Renal pelvis (tissue), 4 donors: ENCODE data around the gene SLC37A1. TPM values are rescaled to one million over a fixed set of nuclear protein-coding genes. Genes with fewer than 3 reads are reported as not detected.

Source experiments
- DNase-seq: peaks from one replicate; pipeline ENCODE4 v3.0.0-alpha.2; 2013
- polyA plus RNA-seq, 3 donors: library from polyadenylated mRNA; unstranded; fragments of 120-200 nt; gene quantifications; one replicate each; pipeline ENCODE4 v1.2.1, GENCODE V29; 2013; ENCODE audit not compliant: insufficient read length in 3 of 3

Gene SLC37A1
- polyA plus RNA-seq, 3 donors, result 7.7 to 11.6 (median 7.9) TPM

DNA sequence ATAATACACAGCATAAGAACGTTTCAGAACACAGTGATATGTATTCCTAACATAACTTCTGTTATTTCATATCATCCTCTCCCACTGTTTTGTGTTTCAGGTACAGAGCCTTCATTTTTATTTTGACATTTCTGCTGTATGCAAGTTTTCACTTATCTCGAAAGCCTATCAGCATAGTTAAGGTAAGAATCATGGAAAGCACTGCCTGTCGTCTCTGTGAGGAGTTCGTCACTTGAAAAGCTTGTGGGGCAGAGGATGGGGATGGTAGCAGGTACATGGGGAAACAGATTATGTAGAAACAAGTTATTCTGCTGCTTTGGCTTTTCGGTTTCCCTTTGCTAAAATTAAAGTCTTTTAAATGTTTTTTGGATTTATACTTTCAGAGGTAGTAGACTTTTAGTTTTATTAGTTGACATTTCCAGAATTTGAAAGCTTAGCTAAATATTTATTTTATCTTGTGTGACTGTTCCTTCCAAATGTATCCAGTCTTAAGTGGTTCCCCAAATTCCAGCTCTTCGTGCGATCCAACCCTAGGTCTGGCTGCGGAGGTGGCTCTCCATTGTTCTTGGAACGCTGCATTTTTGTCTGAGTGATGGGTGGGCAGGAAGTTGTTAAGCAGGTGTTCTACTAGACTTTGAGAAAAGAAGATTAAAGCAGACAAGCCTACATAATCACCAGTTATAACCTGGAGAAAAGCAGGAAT, 12.2 kb downstream of the SLC37A1 start:
- no peak for DNase-seq

DNA sequence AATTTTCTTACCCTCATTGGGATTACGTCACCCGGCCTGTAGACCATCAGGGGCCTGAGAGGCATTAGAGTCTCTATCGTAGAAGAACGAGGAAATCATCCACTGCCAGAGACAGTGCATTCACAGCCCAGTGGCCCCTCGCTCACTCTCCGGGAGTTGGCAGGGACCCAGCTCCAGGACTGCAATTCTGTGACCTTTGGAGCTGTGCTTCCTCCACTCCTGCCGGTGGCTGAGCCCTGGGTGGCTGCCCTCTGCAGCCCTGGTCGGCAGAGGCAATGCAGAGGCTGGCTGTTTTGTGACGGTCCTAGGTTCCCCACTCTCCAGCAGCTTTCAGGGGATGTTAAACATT, 12.7 kb downstream of the SLC37A1 start:
- DNase-seq, result no peak

DNA sequence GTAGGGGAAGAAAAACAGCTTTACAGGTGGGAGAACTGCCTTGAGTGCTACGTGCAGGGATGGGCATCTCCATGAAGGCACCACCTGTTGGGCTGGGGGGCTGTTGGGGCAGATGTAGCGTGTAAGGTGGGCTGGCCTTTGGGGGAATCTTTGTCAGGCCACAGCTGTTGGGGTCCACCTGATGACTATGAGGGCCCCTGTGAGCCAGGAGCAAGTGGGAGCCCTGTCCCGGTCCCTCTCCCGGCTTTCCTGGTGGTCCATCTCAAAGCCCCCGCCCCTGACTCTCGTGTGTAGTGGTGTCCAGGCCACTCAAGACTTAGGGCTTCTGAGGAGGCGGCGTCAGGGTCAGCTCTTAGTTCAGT, 13.5 kb downstream of the SLC37A1 start:
- DNase-seq, result no peak

DNA sequence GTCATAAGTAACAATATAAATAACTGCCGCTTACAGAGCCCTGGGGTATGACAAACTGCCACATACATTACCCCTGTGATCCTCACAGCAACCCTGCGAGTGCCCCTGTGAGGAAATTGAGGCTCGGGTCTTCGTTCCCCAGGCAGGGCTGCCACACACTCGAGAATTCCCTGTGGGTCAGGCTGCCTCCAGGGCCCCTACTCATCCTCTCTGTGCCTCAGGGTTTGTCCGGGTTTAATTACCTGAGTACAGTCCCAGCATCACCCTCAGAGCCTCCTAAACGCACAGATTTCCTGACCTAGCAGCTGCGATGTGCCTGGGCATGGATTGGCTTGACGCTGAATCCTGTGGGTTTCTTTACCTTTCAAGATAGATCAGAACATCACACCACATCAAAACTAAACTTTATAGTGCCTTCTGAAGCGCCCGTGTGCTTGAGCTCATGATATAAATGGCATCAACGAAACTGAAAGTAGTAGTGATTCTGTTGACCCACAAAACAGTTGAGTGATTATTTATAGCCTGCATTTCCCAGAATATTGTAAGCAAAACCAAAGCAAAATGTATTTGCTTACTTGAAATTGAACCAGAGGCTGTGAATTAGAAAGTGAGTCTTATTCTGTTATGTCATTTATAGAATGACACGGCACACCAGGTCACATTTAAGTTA, 14.0 kb downstream of the SLC37A1 start:
- DNase-seq, result no peak

DNA sequence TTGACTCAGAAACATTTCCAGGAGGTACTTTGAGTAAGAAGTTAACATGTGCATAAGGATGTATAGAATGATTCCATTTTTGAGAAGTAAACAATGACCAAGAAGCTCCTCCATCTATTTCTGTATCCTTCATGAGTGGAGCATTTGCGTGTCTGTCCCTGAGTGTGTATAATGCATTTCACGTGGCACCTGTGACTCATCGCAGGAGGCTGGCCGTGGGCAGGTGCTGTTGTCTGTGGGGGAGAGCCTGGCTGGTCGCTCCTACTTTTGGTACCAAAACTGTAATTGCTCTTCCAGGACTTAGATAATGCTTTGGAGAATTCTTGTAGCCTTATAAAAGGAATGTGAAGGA, 16.5 kb downstream of the SLC37A1 start:
- DNase-seq, result no peak

DNA sequence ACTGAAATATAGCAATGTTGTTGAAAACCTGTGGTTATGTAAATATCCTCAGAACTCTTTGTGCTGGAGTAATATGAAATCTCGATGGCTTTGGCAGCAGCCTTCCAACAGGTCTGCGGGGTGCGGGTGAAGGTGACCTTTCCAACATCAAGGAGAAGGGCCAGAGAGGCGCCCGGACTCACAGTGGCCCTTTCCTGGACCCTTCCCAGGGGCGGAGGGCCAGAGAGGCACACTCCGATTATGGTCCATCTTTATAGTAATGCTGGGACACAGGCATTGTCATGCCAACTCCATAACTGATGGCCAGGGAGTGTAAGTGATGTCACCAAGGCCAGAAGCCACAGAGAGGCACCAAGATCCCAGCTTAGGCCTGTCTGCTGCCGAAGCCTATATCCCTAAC, 18.1 kb downstream of the SLC37A1 start:
- DNase-seq, result no peak

DNA sequence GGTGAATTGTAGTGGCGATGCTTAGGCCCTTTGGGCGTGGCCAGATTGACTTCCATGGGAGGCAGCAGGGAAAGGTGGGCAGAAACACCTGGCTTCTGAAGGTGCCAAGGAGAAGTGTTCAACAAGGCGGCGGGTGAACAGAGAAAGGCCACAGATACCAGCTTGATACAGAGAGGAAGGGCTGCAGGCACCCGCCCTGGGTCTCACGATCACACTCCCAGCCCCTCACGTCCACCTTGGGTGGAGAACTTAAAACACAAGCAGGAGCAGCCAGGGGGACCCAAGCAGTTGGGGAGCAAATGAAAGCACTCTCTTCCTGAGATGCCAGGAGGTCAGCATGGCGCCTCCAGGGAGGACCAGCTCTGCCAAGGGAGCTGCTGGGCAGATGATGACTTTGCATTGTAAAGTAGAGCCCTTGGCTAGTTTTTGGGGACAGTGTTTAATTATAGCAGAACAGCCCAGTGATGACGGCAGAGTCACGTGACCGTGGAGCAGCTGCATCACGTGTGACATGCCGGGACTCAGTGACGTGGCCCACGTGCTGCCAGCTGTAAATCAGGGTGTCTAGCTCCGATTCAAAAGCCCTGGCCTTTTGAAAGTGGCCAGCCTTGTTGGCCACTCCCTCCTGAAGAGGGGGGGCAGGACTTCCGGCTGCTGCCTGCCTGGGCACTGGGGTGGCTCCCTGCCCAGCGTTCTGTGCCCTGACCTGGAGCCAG, 19.0 kb downstream of the SLC37A1 start:
- no peak for DNase-seq

DNA sequence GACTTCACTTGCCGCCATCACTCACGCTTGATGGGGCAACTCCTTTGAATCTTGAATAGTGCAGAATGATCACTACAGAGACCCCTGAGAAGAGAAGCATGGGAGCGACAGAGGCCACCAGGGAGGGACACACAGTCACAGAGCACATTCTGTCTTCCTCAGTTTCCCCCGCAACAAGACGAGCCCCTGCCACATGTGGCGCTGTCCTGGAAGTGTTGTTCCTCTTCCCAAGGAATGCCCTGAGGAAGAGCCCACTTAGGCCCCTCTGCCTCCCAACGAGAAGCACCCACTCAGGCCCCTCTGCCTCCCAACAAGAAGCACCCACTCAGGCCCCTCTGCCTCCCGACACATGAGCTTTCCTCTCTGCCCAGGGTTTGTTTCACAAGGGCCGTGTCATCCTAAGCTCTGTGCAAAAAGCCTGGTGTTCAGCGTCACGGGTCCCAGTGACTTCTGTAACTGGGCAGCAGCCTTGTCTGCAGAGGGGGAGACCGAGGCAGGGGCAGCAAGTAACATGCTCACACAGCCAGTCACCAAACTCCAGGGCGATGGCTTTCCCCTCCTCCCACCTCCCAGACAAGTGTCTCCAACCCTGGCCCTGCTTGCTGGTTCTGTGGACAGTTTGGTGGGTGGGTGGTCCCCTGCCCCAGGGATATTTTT, 19.8 kb downstream of the SLC37A1 start:
- DNase-seq, result no peak

DNA sequence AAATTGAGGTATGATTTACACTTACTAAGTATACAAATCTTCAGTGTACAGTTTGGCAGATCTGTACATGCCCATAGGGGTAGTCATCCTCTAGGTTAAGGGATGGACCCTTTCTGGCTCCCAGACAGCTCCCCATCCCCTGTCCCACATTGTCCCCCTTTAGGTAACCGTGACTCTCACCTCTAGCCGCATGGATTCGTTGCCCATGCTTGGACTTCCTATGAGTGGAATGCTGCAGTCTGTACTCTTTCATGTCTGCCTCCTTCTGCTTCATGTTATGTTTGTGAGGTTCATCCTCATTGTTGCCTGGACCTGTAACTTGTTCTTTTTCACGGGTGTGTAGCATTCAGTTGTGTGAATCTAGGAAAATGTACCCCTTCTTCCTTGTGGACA, 20.3 kb downstream of the SLC37A1 start:
- no peak for DNase-seq

DNA sequence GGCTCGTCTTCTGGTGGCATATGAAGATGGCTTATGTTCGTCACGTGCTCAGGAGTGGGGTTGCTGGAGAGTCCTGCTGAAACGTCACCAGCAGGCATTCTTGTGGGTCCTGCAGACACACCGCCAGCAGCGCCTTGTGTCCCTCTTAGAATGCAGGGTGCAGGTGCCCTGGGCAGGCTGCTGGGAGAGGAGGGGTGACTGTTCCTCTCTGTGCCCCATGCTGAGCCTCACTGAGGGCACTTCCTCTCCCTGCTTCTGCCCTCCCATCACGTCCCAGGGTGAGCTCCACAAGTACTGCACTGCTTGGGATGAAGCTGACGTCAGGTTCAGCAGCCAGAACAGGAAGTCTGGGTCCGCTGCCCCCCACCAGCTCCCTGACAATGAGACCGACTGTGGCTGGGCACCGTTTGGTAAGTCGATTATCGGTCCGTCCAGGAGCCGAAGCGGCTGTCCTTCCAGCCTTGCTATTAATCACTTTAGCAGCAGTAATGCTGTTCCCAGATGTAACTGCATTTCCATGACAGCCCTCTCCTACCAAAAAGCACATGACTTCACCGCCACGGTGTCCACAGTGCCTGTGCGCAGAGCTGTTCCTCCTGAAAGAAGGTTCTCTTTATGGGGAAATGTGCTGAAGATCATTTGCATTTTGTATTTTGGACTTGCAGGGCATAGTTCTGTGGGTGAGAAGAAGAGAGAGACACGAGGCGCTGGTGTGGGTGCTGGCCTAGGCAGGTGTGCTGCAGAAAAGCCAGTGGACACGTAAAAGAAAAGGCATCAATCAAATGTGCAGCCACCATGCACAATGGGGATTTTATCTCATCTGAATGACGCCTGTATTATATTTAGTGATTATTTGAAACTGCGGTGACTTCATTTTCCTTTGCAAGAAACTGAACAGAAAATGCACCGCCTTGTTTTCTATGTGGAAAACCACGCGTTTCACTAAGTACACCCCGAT, 21.0 kb downstream of the SLC37A1 start:
- DNase-seq, result no peak

DNA sequence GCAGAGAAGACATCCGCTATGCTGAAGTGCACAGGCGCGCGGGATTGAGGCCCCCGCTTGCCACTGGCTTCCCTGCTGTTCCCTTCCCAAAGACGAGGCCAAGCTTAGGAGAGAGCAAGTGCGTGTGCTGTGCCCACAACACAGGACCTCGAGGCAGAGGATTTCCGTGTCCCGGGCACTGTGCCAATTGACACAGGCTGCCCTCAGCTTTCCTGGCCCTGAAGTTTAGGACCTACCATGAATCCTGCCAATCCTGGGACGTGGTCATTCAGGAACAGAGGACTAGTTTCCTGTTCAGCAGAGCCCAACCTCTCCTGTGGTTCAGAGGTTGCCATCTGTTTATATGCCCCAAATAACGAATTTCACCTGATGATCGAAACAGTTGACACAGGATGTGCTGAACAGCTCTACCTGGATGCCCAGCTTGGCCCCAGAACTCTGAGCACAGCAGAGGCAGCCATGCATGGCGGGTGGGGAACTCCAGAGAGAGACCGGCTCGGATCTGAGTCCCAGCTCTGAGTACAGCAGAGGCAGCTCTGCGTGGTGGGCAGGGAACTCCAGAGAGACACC, 22.0 kb downstream of the SLC37A1 start:
- no peak for DNase-seq

DNA sequence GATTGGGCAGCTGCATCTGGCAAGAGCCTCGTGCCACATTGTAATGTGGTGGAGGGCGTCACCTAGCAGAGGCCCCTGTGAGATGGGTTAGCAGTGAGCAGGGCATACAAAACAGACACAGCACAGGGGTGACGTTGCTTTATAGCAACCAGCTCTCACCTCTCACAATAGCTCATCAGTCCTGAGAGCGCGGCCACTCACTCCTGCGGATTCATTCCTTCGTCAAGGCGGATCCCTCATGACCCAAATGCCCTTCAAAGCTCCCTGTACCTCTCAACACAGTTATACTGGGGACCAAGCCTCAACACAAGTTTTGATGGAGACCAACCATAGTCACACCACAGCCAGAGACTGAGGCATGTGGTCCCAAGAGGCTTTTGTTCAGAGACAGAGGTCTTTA, 22.9 kb downstream of the SLC37A1 start:
- no peak for DNase-seq

DNA sequence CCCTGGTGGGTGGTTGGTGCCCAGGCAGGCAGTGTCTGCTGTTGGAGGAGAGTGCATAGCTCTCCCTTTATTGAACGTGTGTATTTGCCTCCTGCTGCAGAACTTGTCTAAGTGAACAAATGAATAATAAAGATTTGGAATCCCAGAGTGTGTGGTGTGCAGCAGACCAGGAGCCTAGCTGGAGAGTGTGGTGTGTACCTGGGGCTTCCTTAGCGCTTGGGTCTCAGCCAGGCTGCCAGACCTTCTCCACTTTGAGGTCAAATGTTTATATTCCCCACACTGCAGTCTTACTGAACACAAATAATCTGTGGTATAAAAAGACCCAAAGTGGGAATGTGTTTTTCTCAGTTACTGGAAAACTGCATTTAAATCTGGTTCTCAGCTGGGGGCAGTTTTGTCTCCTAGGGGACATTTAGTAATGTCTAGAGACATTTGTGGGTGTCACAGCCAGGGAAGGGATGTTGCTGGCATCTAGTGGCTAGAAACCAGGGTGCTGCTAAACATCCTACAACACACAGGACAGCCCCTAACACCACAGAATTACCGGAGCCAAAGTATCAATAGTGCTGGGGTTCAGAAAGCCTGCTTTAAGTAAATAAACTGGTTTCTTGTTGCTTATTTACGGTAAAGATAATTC, 23.6 kb downstream of the SLC37A1 start:
- DNase-seq, result no peak

DNA sequence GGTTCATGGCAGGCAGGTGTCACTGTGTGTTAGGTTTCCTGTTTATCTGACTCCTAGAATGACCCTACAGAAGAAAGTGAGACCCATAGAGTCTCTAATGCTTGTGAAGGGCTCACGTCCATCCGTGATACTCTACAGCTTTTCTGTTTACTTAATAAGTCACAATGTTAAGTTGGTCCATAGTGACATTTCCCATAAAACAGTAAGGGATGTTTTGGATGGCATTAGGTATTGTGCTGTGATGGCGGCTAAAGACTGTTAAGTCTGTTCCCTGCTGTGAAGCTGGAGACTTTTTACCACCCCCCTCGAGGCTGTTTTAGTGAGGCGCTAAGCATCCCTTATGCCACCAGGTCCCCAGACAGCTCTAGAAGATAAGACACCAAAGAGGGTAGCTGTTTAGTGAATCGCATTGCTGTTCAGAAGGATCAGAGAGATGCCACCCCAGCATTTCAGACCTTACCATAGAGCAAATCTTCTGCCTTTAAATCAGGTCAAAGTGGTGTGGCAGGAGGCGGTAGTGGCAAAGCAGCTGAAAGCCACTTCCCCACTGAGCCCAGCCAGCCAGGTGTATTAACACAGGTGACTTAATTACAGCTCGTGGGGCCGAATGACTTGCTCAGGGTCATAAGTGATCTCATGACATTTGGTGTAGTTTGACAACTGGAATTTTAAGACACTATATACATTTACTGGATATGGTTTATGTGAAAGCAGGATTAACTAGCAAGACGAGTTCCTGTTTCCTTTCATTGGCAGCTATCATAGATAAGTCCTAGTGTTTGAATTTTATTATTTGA, 25.0 kb downstream of the SLC37A1 start:
- no peak for DNase-seq

DNA sequence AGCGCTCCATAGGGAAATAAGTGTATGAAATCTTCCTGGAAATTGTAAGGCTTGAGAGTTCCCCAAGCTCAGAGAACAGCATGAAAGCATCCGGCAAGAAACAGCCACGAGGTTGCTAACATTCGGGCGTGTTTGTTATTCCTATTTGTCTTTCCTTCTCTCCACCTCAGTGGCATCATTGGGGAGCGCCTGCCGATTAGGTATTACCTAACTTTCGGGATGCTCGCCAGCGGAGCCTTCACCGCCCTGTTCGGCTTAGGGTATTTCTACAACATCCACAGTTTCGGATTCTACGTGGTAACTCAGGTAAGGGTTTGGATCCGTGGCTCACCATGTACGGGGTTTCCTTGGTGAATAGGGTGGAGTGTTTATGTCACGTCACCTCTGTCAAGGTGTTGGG, 25.7 kb downstream of the SLC37A1 start:
- no peak for DNase-seq

DNA sequence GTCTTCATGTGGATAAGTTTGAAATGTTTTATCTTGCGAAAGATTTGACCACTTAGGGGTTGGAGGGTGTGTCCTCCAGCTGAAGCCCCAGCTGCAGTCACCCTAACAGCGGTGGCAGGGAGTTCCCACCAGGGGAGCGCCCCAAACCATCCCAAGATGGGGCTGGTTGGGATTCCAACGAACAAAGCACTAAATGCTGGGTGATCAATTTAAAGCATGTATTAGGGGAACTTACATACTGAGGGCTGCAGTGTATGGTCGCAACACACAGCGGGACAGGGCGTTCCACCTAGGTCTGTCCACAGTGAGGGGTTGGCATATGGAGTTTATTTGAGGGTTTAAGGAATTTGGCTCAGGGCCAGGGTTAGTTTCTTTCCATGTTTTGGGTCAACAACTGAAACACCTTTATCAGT, 26.3 kb downstream of the SLC37A1 start:
- no peak for DNase-seq

DNA sequence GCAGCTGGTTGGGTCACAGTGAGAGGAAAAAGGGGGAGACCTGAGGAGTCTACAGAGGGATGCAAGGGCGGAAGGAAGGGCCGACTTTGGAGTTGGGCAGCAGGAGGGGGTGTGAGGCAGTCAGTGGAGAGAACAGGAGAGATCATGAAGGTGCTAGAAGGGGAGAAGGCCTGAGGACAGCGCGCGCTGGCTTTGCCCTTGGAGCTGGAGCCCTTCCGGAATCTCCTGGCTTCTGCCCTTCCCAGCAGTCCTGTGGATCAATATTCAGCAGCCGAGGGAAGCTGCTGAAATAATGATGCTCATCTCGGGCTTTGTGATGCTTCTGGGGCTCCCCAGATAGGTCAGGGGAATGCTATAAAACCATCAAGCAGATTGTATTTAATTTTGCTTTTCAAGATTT, 26.7 kb downstream of the SLC37A1 start:
- DNase-seq, result no peak

DNA sequence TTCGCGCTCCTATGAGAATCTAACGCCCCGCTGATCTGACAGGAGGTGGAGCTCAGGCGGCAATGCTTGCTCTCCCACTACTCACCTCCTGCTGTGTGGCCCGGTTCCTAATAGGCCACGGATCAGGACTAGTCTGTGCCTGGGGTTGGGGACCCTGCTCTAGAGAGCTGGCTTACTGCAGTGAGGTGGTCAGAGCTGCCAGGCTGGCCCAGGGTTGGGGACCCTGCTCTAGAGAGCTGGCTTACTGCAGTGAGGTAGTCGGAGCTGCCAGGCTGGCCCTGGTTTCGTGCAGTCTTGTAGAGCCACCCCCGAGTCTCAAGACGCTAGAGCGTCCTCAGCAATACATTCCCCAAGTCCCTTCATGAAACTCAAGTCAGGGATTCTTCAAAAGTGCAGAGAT, 27.5 kb downstream of the SLC37A1 start:
- DNase-seq, result no peak

DNA sequence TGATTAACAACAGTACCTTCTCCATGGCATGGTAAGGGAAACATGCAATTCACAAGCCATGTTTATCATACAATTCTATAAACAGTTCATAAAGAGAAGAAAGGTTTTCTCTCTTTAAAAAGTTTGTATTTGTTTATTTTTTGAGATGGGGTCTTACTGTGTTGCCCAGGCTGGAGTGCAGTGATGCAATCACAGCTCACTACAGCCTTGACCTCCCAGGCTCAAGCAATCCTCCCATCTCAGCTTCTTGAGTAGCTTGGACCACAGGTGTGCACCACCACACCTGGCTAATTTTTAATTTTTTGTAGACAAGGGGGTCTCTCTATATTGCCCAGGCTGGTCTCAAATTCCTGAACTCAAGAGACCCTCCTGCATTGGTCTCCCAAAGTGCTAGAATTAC, 28.0 kb downstream of the SLC37A1 start:
- no peak for DNase-seq

DNA sequence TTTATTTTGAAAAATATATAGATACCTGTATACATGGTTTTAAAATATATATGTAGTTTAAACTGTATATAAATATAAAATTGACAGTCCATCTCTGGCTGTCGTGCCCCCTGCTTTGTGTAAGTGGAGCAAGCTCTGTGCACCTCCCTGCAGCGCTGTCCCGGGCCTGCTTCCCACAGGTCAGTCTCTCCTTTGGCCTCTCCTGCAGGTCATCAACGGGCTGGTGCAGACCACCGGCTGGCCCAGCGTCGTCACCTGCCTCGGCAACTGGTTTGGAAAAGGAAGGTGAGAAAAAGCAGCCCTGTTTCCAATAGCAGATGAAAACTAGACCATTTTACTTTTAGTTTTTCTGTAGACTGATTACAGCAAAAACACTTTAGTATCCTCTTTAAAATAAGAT, 28.5 kb downstream of the SLC37A1 start:
- no peak for DNase-seq
